ENCODE data around the gene PI16.

PI16 gene, protein sequence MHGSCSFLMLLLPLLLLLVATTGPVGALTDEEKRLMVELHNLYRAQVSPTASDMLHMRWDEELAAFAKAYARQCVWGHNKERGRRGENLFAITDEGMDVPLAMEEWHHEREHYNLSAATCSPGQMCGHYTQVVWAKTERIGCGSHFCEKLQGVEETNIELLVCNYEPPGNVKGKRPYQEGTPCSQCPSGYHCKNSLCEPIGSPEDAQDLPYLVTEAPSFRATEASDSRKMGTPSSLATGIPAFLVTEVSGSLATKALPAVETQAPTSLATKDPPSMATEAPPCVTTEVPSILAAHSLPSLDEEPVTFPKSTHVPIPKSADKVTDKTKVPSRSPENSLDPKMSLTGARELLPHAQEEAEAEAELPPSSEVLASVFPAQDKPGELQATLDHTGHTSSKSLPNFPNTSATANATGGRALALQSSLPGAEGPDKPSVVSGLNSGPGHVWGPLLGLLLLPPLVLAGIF

GRCh38 chr6:36954262-36954931 lies at the start of gene PI16:
PI16 (plus strand) TSS chr6:36954738; CDS start chr6:36954761, 23 bp downstream.
- Histone ChIP-seq H3K4me3 (ENCODE audit: low read length) (no peak within 1 kb of the TSS), H3K36me3 (replicated peaks; ENCODE audit: insufficient read depth, low read length) (no peaks in the 10 kb centered on the region), H3F3A (ENCODE audit: insufficient read depth, low read length) (no peaks in the 10 kb centered on the region), H3K27ac (ENCODE audit: low read length) (no peak within 1 kb of the TSS), H3K79me2 (ENCODE audit: low read length) (no peaks in the 10 kb centered on the region), H3K9me2 (replicated peaks; ENCODE audit: insufficient read depth, low read length) (no peaks in the 10 kb centered on the region), H3K4me1 (ENCODE audit: low read length) (no peaks in the 10 kb centered on the region), H2AFZ (ENCODE audit: low read length) (no peak within 1 kb of the TSS), H3K9me3 (replicated peaks; ENCODE audit: insufficient read depth, low read length) (no peaks in the 10 kb centered on the region), H3K9ac (ENCODE audit: low read length) (no peak within 1 kb of the TSS), H3K27me3 (replicated peaks; ENCODE audit: insufficient read depth, low read length) (no peaks in the 10 kb centered on the region), H4K20me1 (ENCODE audit: insufficient read depth, low read length) (no peaks in the 10 kb centered on the region), H3K4me2 (ENCODE audit: low read depth, low read length) (no peak within 1 kb of the TSS)
- DNase-seq = no peak
- TF ChIP-seq, protein P1, sequence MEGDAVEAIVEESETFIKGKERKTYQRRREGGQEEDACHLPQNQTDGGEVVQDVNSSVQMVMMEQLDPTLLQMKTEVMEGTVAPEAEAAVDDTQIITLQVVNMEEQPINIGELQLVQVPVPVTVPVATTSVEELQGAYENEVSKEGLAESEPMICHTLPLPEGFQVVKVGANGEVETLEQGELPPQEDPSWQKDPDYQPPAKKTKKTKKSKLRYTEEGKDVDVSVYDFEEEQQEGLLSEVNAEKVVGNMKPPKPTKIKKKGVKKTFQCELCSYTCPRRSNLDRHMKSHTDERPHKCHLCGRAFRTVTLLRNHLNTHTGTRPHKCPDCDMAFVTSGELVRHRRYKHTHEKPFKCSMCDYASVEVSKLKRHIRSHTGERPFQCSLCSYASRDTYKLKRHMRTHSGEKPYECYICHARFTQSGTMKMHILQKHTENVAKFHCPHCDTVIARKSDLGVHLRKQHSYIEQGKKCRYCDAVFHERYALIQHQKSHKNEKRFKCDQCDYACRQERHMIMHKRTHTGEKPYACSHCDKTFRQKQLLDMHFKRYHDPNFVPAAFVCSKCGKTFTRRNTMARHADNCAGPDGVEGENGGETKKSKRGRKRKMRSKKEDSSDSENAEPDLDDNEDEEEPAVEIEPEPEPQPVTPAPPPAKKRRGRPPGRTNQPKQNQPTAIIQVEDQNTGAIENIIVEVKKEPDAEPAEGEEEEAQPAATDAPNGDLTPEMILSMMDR (IDR thresholded peaks at IDR 0.05; ENCODE audit: low read length) = no peak

GRCh38 chr6:36904851-36905393 lies 49.6 kb upstream of the PI16 start:
- H3K27me3 ChIP-seq (replicated peaks; ENCODE audit: insufficient read depth, low read length) = no peaks in the 10 kb centered on the region
- no peaks in the 10 kb centered on the region for H3F3A ChIP-seq (ENCODE audit: insufficient read depth, low read length)
- no peak overlapping the region for H2AFZ ChIP-seq (ENCODE audit: low read length)
- H3K4me3 ChIP-seq (ENCODE audit: low read length) = no peak overlapping the region
- no peaks in the 10 kb centered on the region; the same call in 1 of the 2 replicates for H3K36me3 ChIP-seq (replicated peaks; ENCODE audit: insufficient read depth, low read length)
- H4K20me1 ChIP-seq (ENCODE audit: insufficient read depth, low read length) = no peaks in the 10 kb centered on the region
- H3K79me2 ChIP-seq (ENCODE audit: low read length) = no peaks in the 10 kb centered on the region
- no peak overlapping the region for H3K27ac ChIP-seq (ENCODE audit: low read length)
- no peaks in the 10 kb centered on the region for H3K4me1 ChIP-seq (ENCODE audit: low read length)
- no peaks in the 10 kb centered on the region for H3K9me3 ChIP-seq (replicated peaks; ENCODE audit: insufficient read depth, low read length)
- H3K4me2 ChIP-seq (ENCODE audit: low read depth, low read length) = no peak overlapping the region
- H3K9ac ChIP-seq (ENCODE audit: low read length) = no peak overlapping the region
- TF ChIP-seq, protein P1 (IDR thresholded peaks at IDR 0.05; ENCODE audit: low read length) = no peak
- H3K9me2 ChIP-seq (replicated peaks; ENCODE audit: insufficient read depth, low read length) = no peaks in the 10 kb centered on the region
- DNase-seq = no peak

DNA sequence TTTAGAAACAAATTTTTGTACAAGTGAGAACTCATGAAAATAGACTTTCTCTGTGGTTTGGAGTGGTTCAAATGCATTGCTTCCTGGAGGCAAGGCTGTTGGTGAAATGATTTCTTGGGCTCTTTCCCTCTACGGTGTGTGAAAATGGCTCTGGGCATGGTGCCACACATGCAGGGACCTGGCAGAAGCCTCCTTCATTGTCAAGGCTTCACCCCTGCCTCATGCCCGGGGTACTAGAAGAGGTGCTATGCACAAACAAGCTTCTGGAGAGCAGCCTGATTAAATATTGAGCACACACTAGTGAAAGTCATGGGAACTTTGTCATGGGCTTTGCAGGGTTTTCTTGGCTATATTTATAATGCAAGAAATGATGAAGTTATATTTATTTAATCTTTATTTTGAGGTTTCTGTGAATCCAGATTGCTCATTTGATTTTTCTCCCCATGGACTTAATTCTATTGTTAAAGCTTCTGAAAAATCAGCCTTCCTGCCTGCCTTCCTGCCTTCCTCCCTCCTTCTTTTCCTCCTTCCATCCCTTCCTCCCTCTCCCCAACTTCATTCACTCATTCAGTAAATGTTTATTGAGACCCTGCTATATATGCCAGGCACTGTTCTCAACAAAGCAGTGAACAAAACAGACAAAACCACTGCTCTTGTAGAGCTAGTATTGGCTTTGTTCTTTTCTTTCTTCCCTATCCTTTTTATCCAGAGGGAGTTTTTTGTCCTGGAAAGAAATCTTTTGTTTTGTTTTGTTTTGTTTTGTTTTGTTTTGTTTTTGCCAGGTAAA lies 47.8 kb upstream of the PI16 start:
- no peaks in the 10 kb centered on the region for H3K27me3 ChIP-seq (replicated peaks; ENCODE audit: insufficient read depth, low read length)
- no peaks in the 10 kb centered on the region for H3K79me2 ChIP-seq (ENCODE audit: low read length)
- H3K4me3 ChIP-seq (ENCODE audit: low read length) = no peak overlapping the region
- no peak for TF ChIP-seq EZH2 (optimal IDR thresholded peaks at IDR 0.05; ENCODE audit: low read depth, low read length)
- no peaks in the 10 kb centered on the region for H4K20me1 ChIP-seq (ENCODE audit: insufficient read depth, low read length)
- no peak overlapping the region for H2AFZ ChIP-seq (ENCODE audit: low read length)
- peaks cover 4% of the 10 kb centered on the region for H3K4me1 ChIP-seq (ENCODE audit: low read length)
- H3K4me2 ChIP-seq (ENCODE audit: low read depth, low read length) = no peak overlapping the region
- H3K36me3 ChIP-seq (replicated peaks; ENCODE audit: insufficient read depth, low read length) = no peaks in the 10 kb centered on the region; the same call in 1 of the 2 replicates
- H3K9me2 ChIP-seq (replicated peaks; ENCODE audit: insufficient read depth, low read length) = no peaks in the 10 kb centered on the region
- DNase-seq = no peak
- peaks cover 2% of the 10 kb centered on the region for H3F3A ChIP-seq (ENCODE audit: insufficient read depth, low read length)
- no peak overlapping the region for H3K27ac ChIP-seq (ENCODE audit: low read length)
- no peak overlapping the region for H3K9ac ChIP-seq (ENCODE audit: low read length)
- no peaks in the 10 kb centered on the region for H3K9me3 ChIP-seq (replicated peaks; ENCODE audit: insufficient read depth, low read length)

Data from MM.1S (cell line).